SK-N-DZ (cell line): ENCODE data around the gene METTL27. TPM values are rescaled to one million over a fixed set of nuclear protein-coding genes. Genes with fewer than 3 reads are reported as not detected.
"Not testable (repeated sequence)": the region's sequence is repeated elsewhere in the genome, so short reads cannot be mapped to it uniquely, and the experiment has no call there.

Experiments used
- DNase-seq: peaks from one replicate; pipeline ENCODE4 v3.0.0-alpha.2; 2015; ENCODE audit warnings: low spot score
- polyA plus RNA-seq, 2 experiments: library from polyadenylated mRNA; depleted of rRNA; stranded (reverse); fragments of >200 nt; gene quantifications; 2 replicates each; pipeline ENCODE4 v1.2.3, GENCODE V29; 2014

METTL27 gene
- 0.33 and 0.61 TPM in 2 replicates for polyA plus RNA-seq (2014; cell fraction: cytosol; rRNA removed)
- polyA plus RNA-seq (2014; cell fraction: nucleus; rRNA removed), result 1.7 TPM in 1 of 2 replicates, not detected in the other

DNA sequence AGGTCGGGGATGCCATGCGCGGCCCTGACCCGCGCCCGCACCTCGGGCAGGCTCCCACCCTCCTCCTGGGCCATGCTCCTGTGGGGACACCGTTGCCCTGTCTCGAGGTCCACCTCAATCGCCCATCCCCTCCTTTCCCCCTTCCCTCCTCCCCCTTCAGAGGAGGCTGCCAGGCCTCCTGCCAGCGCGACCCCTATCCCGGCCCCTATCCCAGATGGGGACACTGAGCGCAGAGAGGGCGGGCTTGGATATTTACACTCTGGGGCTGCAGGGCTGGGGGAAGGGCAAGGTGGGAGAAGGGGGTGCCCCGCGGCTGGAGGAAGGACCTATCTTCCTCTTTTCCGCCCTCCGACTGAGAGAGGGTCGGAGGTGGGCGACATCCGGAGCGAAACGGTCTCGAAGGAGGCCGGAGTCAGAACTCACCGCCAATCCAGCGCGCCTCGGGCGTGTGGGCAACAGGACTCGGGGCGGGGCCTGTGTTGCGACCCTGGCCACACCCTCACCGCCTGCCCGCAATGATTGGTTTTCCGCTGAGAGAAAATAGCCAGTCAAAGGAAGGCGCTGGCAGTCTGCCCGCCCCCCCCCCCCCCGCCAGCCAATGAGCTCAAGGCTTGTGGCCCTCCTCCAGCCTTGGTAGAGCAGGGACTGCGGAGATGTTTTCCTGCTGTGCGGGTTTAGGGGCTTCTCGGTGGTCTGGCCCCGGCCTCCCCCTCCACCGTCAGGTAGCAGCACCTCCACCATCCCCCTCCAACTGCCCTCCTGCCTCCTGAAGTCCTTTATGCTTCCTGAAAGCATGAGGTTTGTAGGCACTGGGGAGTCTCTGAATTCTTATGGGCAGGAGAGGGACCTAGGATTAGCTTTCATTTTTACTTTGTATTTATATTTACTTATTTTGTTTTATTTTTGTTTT, at the start of gene METTL27:
TSS of gene METTL27 (minus strand) at position 450 of the 910 bp plus-strand sequence. CDS start at position 74, 376 bp downstream.
- DNase-seq, result peak; percentile 82

DNA sequence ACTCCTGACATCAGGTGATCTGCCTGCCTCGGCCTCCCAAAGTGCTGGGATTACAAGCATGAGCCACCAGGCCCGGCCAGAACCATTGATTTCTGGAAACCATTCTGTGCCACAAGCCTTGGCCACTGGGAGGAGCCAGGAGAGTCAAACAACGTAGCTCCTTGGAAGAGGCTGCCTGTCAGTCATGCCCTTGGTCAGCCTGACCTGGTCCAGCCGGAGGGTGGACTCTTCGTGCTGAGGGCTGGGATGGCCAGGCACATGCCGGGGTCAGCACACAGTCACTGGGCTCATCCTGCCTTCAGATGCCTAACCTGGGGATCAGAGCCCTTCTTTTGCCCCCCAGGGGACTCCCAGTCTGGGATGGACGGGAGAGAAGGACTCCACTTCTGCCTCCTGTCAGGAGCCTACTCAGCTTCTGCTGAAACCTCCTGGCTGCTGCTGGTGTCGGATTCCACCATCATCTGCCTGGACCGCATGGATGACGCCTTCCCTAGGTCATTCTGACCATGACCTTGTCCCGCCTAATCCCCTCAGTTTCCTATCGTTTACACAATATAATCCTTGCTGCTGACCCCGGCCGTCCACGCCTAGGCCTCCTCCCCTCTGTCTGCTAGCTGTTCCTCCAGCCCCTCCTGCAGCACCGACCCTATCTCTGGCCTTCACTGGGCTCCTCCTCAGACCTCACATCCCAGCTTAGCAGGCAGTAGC, 49.0 kb upstream of the METTL27 start:
- no peak for DNase-seq

- no peak for DNase-seq
Measured at GRCh38 chr7:73890555-73891147, 48.3 kb upstream of the METTL27 start.

GRCh38 chr7:73888959-73889358, 46.6 kb upstream of the METTL27 start:
- DNase-seq, result no peak

- no peak for DNase-seq
Measured at GRCh38 chr7:73887762-73888161, 45.4 kb upstream of the METTL27 start.

DNA sequence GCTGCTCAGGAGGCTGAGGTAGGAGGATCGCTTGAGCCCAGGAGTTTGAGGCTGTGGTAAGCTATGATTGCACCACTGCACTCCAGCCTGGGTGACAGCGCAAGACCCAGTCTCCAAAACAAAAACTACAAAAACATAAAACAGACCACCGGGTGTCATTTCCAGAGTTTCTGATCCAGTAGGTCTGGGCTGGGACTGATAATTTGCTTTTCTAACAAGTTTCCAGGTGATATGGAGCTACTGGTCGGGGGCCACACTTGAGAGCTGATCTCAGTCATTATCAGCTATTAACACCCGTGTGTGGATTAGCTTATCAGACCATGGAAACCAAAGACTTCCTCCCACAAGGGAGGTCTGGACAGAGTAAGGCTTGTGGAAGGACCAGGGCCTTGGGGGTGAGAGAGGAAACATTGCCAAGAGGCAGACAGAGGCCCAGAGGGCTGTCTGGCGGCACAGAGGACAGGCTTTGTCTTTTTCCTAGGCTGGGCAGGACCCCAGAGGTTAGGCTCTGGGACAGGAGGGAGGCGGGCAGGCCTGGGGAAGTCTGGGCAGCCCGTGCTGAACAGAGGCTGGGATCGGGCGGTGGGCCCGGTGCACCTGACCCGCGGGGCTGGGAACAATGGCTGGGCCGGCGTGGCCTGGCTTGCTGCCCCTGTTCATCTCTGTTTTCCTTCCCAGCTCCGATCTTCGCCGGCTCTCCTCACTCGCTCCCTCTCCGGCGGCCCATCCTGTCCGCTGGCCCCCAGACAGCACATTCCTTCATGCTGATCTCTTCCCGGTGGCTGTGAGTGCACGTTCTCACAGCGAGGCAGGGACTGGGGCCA, 43.9 kb upstream of the METTL27 start:
- DNase-seq, result no peak

- no peak for DNase-seq
Measured at GRCh38 chr7:73885433-73885974, 43.2 kb upstream of the METTL27 start.

DNA sequence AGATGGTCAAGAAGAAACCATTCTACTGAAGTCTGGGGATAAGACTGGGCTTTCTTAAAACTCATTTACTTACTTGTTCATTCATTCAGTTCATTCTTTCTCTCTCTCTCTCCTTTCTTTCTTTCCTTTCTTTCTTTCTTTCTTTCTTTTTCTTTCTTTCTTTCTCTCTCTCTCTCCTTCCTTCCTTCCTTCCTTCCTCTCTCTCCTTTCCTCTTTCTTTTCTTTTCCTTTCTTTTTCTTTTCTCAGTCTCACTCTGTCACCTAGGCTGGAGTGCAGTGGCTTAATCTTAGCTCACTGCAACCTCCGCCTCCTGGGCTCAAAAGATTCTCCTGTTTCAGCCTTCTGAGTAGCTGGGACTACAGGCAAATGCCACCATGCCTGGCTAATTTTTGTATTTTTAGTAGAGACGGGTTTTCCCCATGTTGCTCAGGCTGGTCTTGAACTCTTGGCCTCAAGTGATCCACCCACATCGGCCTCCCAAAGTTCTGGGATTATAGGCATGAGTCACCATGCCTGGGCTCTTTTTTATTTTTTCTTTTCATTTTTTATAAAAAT, 42.6 kb upstream of the METTL27 start:
- not testable (repeated sequence) for DNase-seq

DNA sequence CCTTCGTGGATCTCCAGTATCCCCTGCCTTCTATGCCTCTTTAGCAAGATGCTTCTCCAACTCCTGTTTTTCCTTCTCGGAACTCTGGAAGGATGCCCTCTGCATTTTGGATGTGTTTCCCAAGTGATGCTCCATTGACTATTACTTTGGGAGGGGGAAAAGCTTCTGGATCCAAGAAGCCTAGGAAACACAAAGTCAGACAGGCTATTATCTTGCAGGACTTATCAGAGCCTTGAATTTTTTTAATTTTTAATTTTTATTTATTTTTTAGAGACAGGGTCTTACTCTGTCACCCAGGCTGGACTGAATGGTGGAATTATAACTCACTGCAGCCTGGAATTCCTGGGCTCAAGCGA, 39.7 kb upstream of the METTL27 start:
- no peak for DNase-seq

DNA sequence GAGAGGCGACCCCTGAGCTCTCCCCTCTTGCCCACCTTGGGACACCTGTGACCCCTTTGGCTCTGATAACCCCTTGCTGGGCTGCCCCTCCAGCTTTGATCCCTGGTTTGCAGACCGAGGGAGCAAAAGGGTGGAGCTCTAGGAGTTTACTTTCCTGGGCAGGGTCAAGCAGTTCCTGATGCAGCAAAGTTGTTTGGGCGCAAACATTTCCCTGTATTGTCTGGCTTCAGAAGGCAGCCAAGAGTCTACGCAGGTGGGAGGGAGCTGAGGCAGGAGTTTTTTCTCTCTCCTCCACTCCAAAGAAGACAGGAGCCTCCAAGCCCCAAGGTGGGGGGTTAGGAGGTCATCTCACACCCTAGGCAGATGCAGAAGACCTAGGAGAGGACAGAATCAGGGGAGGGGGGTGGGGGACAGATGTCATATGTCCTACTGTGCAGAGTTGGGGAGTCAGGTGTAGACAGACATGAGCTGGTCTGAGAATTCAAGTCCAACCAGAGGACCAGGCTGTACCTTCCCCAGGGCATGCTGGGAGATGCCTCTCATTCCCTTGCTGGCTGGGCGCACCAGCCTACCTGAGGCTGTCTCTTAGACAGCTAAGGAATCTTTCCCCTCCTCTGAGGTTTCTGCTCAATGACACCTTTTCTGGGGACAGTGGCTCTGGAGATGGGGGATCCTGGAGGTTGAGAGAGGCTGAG, 39.2 kb upstream of the METTL27 start:
- DNase-seq, result no peak

GRCh38 chr7:73880755-73881328, 38.5 kb upstream of the METTL27 start:
- DNase-seq, result no peak

- DNase-seq, result no peak
Measured at GRCh38 chr7:73879977-73880681, 37.8 kb upstream of the METTL27 start.

GRCh38 chr7:73876973-73877372, 34.7 kb upstream of the METTL27 start:
- DNase-seq, result no peak

DNA sequence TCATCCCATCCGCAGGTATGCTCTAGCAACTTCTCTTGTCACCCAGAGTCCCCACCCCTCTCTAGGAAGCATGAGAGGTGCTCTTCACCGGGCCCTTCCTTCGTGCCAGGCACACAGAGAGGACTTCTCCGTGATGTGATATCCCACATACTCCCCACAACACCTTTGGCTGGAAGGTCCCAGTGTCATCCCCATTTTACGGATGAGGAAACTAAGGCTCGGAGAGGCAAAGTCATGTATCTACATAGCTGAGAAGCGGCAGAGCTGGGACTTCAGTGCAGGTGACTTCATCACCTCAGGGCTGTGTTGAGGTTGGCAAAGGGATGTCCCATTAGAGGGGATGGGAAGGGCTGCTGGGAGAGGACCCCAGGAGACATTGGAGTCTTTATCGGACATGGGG, 34.0 kb upstream of the METTL27 start:
- DNase-seq, result no peak

DNA sequence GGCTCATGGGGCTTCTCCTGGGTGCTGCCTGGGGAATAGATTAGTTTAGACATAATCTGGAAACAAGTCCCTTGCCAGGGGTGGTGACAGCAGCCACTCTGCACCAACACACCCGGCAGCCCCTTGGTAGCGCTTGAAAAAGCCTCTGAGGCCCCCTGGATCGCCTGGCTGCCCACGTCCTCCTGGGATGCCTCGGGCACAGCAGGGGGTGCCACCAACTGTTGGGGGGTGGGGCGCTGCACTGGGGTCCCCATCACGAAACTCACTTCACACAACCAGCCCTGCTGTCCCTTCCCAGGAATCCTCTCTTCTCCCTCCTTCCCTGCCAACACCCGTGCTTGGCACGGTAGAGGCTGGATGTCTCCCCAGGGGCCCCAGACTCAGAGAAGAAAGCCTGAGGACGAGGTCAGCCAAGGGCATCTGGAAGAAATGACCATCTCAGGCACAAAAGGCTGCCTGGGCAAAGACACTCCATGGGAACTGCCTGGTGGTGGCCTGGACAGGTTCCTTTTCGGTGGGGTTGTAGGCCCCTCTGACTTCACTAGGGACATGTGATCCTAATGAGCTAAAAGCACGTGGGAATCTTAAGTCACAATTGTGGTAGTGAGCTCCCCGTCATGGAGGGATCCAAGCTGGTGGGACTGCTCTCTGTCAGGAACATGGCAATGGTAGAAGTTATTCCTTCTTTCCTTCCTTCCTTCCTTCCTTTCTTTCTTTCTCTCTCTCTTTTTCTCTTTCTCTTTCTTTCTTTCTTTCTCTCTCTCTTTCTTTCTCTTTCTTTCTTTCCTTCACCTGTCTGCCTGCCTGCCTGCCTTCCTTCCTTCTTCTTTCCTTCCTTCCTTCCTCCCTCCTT, 30.0 kb upstream of the METTL27 start:
- no peak for DNase-seq

DNA sequence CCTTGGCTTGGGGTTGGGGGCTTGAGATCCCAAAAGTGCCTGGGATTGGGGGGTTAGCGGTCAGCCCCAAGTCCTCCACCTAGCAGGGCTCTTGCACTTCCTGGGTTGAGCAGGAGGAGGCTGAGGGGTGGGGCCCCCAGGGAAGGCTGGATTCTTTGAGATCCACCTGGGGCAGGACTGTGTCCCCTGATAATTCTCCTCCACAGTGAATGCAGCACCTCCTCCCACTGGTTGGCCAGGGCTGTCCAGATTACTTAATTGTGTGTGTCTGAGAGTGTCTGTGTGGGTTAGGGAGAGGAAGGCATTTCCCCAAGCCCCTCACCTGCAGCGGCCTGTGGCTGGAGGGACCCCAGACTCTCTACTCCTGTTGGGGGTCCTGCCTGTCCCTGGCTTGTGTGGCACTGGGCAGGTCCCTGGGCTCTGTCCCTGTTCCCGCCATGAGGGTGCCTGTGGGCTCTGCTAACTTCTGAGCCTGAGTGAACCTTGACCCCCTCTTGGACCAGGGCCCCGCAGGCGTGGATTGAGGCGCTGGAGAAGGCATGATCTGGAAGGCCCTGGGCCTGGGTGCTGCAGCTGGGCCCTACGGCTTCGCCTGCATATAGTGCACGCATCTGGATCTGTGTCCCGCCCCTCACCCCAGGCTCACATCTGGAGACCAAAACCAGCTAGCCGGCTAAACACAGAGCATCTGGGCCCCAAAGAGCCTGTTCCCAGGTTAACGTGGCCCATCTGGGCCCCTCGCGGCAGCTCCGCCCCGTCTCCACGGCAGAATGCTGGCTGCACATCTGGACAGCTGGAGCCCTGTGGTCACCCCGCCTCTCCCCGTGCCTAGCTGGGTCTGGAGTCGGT, 29.1 kb upstream of the METTL27 start:
- no peak for DNase-seq

DNA sequence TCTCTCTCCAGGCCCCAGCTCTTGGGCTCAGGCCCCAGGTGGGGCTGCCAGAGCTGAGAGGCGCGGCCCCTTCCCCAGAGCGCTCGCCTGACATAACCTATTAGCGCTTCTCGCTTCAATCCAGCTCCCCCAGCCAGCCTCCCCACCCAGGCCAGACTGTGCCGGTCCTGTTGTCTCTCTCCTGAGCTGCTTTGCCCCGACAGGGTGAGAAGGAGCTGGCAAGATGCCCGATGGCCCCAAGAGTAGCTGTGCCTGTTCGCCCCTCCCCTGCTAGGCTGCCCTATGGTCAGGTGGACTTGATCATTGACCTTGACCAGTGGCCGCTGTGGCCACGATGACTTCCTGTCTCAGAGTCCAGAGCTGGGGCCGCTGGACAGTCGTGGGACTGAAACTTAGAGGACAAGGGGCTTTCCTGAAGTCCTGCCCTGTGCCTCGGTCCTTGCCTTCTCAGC, 27.8 kb upstream of the METTL27 start:
- peak; percentile 24 for DNase-seq
